Measurements from ENCODE around the gene AKAP10. TPM values are rescaled to one million over a fixed set of nuclear protein-coding genes. Genes with fewer than 3 reads are reported as not detected.

AKAP10 gene
- total RNA-seq, 1 donor from 2014 or later, result 27.8 TPM

- FAIRE-seq, result no peak
These were observed 2.5 kb upstream of the AKAP10 start for GRCh38 chr17:19979917-19980770.

DNA sequence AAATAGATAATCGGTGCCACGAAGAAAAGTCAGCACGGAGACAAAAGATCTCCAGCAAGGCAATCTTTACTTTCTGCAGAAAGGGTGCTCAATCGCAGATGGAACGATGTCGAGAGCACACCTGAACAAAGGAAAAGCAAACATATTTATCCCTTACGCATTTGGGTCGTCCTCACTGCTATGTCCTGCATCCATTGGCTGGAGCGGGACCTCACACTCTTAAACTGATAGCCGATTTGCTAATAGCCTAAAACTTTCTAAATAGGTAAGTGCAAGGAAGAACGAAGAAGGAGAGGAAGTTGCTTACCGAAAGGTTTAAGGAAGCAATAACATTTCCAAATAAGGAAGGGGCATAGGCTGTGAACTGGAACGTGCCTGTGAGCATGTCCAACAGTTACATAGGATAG, 1.2 kb upstream of the AKAP10 start:
- Histone ChIP-seq H3K4me1 (ENCODE audit: insufficient read depth, low read length) (peaks cover 10% of the 10 kb centered on the region), H3K4me2 (ENCODE audit: low read length) (no peak overlapping the region), H3K27ac (ENCODE audit: low read depth, low read length) (no peak overlapping the region), H3K4me3 (ENCODE audit: insufficient read depth, low read depth, low read length) (no peak overlapping the region), H3K9me3 (ENCODE audit: insufficient read depth, low read depth, low read length) (no peaks in the 10 kb centered on the region), H3K36me3 (ENCODE audit: insufficient read depth, low read length) (peaks cover 6% of the 10 kb centered on the region), H4K20me1 (ENCODE audit: insufficient read depth, low read length) (peaks cover 19% of the 10 kb centered on the region), H3K27me3 (ENCODE audit: insufficient read depth, low read length) (no peaks in the 10 kb centered on the region), H3K9ac (ENCODE audit: low read length) (no peak overlapping the region), H3K79me2 (ENCODE audit: insufficient read depth, low read length) (peaks cover 45% of the 10 kb centered on the region), H2AFZ (ENCODE audit: low read depth, low read length) (no peak overlapping the region)
- no peak for DNase-seq (ENCODE audit: low read depth)
- TF ChIP-seq, protein P1, sequence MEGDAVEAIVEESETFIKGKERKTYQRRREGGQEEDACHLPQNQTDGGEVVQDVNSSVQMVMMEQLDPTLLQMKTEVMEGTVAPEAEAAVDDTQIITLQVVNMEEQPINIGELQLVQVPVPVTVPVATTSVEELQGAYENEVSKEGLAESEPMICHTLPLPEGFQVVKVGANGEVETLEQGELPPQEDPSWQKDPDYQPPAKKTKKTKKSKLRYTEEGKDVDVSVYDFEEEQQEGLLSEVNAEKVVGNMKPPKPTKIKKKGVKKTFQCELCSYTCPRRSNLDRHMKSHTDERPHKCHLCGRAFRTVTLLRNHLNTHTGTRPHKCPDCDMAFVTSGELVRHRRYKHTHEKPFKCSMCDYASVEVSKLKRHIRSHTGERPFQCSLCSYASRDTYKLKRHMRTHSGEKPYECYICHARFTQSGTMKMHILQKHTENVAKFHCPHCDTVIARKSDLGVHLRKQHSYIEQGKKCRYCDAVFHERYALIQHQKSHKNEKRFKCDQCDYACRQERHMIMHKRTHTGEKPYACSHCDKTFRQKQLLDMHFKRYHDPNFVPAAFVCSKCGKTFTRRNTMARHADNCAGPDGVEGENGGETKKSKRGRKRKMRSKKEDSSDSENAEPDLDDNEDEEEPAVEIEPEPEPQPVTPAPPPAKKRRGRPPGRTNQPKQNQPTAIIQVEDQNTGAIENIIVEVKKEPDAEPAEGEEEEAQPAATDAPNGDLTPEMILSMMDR (IDR thresholded peaks at IDR 0.05; ENCODE audit: insufficient read depth, low read depth, low read length), result no peak
- TF ChIP-seq EZH2 (IDR thresholded peaks at IDR 0.05; ENCODE audit: insufficient read depth, low read length), result no peak
- Mint-ChIP-seq H3K9me3 (ENCODE audit: unreplicated experiment) (peaks cover 4% of the 10 kb centered on the region), H3K4me3 (ENCODE audit: unreplicated experiment) (peak overlapping the region; percentile 85), H3K36me3 (ENCODE audit: low read depth, unreplicated experiment) (peaks cover 2% of the 10 kb centered on the region), H3K4me1 (ENCODE audit: low read depth, unreplicated experiment) (peaks cover 3% of the 10 kb centered on the region), H3K27me3 (ENCODE audit: low read depth, unreplicated experiment) (no peaks in the 10 kb centered on the region), H3K27ac (ENCODE audit: unreplicated experiment) (peak overlapping the region; percentile 26)
- FAIRE-seq, result no peak

More at GRCh38 chr17:19979917-19980770, 2.5 kb upstream of the AKAP10 start:
- Histone ChIP-seq H3K4me1 (ENCODE audit: insufficient read depth, low read length) (peaks cover 10% of the 10 kb centered on the region), H3K4me2 (ENCODE audit: low read length) (no peak overlapping the region), H3K36me3 (ENCODE audit: insufficient read depth, low read length) (peaks cover 5% of the 10 kb centered on the region), H3K27me3 (ENCODE audit: insufficient read depth, low read length) (no peaks in the 10 kb centered on the region), H3K79me2 (ENCODE audit: insufficient read depth, low read length) (peaks cover 32% of the 10 kb centered on the region), H4K20me1 (ENCODE audit: insufficient read depth, low read length) (peaks cover 10% of the 10 kb centered on the region), H3K9ac (ENCODE audit: low read length) (no peak overlapping the region), H3K4me3 (ENCODE audit: insufficient read depth, low read depth, low read length) (no peak overlapping the region), H3K27ac (ENCODE audit: low read depth, low read length) (no peak overlapping the region), H3K9me3 (ENCODE audit: insufficient read depth, low read depth, low read length) (no peaks in the 10 kb centered on the region), H2AFZ (ENCODE audit: low read depth, low read length) (peak overlapping the region; percentile 40)
- TF ChIP-seq EZH2 (IDR thresholded peaks at IDR 0.05; ENCODE audit: insufficient read depth, low read length), result no peak
- TF ChIP-seq, protein P1 (IDR thresholded peaks at IDR 0.05; ENCODE audit: insufficient read depth, low read depth, low read length), result no peak
- no peak overlapping the region for H3K4me3 Mint-ChIP-seq (ENCODE audit: unreplicated experiment)
- H3K27me3 Mint-ChIP-seq (ENCODE audit: low read depth, unreplicated experiment), result no peaks in the 10 kb centered on the region
- peaks cover 3% of the 10 kb centered on the region for H3K4me1 Mint-ChIP-seq (ENCODE audit: low read depth, unreplicated experiment)
- H3K27ac Mint-ChIP-seq (ENCODE audit: unreplicated experiment), result no peak overlapping the region
- DNase-seq (ENCODE audit: low read depth), result no peak
- H3K9me3 Mint-ChIP-seq (ENCODE audit: unreplicated experiment), result peaks cover 4% of the 10 kb centered on the region
- no peaks in the 10 kb centered on the region for H3K36me3 Mint-ChIP-seq (ENCODE audit: low read depth, unreplicated experiment)
